Urothelium cell line (cell line): Measurements from ENCODE around the gene ARHGAP15.
A peak's percentile ranks its signal among the peaks of the same experiment; 100 is the strongest.

Source experiments
- DNase-seq: peaks from one replicate; pipeline ENCODE4 v3.0.0; 2011; ENCODE audit warnings: low spot score, mixed read lengths
- FAIRE-seq: peaks from 2 replicates; lab custom pipeline; 2011; peaks lifted over from hg19 to GRCh38; lab: Jason Lieb, UNC

Gene ARHGAP15

DNA sequence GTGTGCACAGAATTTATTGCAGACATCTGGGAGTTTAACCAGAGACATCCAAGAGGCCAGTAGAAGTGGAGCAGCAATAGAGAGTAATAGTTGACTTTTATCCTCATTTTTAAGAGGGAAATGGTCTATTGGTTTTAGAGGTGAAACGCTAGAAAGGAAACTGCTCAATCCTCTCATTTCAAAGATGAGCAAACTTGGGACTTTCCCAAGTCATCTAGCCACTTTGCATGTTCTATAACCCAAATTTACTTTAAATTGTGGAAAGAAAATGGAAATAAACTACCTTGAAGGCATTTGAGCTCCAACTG lies 601.7 kb downstream of the ARHGAP15 start:
- DNase-seq (no peak), FAIRE-seq (no peak)

- DNase-seq (peak; percentile 25), FAIRE-seq (no peak)
Measured at GRCh38 chr2:143732076-143732475, 602.9 kb downstream of the ARHGAP15 start.

- no peak for FAIRE-seq
Measured at GRCh38 chr2:143732871-143733270, 603.7 kb downstream of the ARHGAP15 start.

DNA sequence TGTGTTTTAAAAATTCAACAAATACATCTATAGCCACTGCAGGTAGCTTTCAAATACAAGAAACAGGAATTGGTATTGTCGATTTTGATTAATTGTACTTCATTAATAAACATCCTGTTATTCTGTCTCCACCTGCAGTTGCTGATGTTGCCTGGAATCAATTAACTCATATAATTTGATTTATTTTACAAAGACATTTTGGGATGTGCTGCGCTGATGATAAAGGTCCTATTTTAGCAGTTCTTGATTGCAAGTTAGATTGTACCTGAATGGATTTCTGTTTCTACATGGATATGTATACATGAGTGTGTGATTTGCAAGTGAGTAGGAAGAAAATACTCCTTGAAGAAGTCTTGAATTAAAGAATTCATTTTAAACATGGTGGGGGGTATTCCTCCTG lies 605.3 kb downstream of the ARHGAP15 start:
- FAIRE-seq: no peak
- DNase-seq: no peak

More at GRCh38 chr2:143732871-143733270, 603.7 kb downstream of the ARHGAP15 start:
- DNase-seq: no peak

GRCh38 chr2:143736904-143737303 lies 607.7 kb downstream of the ARHGAP15 start:
- FAIRE-seq: no peak
- no peak for DNase-seq

GRCh38 chr2:143740431-143740830 lies 611.2 kb downstream of the ARHGAP15 start:
- FAIRE-seq: no peak
- DNase-seq: no peak

GRCh38 chr2:143741205-143741604 lies 612.0 kb downstream of the ARHGAP15 start:
- FAIRE-seq: no peak
- no peak for DNase-seq

GRCh38 chr2:143742581-143742980 lies 613.4 kb downstream of the ARHGAP15 start:
- no peak for FAIRE-seq
- DNase-seq: no peak

DNA sequence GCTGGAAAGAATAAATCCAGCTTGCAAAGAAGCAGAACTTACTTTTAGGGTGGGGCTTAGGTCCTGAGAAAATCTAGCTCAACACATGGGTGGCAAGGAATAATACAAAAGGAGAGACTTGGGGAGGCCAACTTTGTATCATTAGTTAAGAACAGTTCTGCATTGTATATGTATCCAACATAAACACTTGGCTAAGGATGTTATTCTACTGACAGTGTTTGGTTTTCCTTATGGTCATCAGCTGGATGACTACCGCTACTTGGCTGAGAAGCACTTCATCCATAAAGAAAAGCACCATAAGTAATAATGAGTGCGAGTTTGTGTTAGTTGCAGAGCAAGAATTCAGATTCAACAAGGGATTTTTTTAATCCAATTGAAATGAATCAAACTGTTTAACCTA lies 614.9 kb downstream of the ARHGAP15 start:
- no peak for FAIRE-seq

GRCh38 chr2:143745060-143745459 lies 615.8 kb downstream of the ARHGAP15 start:
- DNase-seq (peak; percentile 35), FAIRE-seq (no peak)

More for the DNA sequence above, 614.9 kb downstream of the ARHGAP15 start:
- DNase-seq: no peak

DNA sequence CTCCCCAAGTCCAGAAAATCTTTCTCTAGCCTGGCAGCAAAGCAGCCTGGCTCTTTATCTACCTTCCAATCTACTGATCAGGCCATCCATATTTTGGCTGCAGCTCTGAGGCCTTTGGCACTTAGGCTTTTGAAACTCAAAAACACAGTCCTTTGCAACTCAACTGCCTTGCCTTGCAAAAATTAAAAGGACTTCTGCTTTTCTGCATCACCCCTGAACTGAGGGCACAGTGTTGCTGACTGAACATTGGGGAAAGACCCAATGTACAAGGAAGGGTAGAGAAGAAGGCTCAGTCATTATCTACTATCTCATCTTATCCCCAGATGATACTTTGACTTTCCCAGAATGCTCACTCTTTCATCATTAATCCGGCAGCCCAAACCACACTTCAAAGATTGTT lies 625.5 kb downstream of the ARHGAP15 start:
- DNase-seq (no peak), FAIRE-seq (no peak)

DNA sequence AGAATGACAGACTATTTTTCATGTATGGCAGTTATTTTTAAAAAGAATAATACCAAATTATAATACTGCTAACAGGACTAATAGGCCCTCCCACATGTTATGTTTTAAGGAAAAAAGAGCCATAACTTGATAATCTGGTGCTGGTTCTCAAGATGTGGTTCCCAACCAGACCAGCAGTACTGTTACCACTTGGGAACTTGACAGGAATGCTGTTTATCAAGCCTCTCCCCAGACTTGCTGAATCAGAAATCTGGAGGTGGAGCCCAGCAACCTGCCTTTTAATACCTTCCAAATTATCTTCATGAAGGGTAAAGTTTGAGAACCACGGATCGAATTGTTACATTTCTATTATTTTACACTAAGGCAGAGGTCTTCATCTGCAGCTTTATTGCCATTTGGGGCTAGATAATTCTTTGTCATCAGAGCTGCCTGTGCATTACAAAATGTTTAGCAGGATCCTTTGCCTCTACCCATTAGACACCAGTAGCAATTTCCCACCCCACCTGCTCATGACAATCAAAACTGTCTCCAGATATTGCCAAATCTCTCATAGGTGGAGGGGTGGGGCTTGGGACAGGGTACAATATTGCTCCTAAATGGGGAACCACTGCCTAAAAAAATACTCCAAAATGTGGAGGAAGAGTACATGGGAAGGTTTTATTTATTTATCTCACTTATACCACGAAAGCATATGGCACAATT lies 629.6 kb downstream of the ARHGAP15 start:
- FAIRE-seq (no peak), DNase-seq (no peak)

DNA sequence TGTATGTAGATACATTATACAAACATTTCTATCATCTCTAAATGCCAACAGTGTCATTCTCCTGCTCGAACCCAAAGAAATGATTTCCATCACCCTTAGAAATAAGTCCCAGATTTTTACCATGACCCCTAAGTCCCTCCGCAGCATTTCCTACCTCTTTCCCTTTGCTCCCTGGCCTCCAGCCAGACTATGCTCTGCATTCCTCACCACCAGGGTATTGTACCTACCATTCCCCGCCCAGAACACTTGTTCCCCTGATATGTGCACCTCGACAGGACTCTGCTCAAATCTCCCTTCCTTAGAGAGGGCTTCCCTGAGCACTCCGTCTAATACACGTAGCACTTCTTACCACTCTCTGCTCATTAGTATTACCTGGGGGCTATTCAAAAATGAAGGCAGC lies 630.2 kb downstream of the ARHGAP15 start:
- FAIRE-seq (no peak), DNase-seq (no peak)

DNA sequence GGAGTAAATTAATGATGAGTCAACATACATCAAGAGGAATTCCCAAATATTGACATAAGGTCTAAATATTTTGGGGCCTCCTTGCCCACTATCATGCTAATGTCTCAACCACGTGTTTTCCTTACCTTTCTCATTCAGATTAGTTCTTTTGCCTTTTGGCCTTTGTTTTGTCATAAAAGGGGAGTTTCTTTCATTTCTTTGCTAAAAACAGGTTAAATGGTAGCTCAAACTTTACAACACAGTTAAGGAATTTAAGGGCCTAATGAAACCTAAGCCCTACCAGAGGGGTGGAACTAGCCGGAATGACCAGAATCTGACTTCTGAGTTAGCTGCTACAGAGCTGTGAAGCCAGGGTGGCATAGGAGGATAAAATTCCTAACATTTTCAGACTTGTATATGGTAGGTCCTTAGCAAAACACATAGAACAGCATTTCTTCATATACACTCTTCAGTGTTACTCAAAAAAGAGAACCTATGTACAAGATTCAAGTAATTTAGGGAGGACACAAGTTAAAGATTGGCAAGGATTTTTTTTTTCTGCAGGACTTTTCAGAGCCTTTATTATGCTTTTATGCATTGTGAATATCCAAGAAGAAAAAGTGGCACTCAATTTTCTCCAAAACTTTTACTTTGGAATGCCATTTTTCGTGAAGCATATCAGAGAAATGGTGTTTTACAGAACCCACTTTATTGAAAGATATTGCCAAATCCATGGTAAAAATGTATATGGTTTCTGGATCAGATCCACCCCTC lies 633.1 kb downstream of the ARHGAP15 start:
- FAIRE-seq: no peak
- DNase-seq: no peak

- no peak for FAIRE-seq
- no peak for DNase-seq
Measured at GRCh38 chr2:143764261-143764660, 635.0 kb downstream of the ARHGAP15 start.

DNA sequence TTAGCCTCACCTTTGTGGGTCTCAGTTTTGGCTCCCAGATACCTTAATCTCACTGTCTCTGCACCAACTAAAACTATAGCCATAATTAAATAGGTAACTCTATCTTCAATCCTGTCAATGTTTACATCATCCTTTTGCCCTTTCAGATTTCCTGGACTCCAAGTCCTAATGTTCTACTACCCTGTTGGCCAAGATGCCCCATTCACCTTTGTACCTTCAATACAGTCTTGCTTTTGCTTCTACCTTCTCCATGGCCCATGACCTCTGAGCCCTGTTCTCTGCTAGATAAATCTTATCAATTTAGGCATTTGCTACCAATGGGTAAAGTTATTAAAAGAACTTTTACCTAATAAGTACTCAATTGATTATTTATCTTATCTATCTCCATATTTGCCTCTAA lies 635.5 kb downstream of the ARHGAP15 start:
- no peak for FAIRE-seq
- no peak for DNase-seq

DNA sequence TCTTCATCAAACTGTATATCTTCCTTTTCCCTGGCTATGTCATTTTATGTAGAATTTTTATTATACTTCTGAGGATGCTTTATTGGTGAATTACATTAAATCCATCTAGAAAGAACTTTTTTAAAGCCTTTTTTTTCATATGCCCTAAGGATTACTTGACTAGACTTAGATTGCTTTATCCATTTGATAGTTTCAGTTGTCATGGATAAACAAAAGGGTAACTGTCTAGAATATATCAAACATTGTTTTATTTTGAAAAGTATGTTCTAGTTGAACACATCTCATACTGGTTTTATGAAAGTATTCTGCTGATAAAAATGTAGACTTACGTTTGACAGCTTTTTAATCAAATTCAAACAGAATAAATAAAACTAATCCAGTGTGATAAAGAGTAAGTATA lies 639.8 kb downstream of the ARHGAP15 start:
- FAIRE-seq: no peak

GRCh38 chr2:143771939-143772338 lies 642.7 kb downstream of the ARHGAP15 start:
- no peak for FAIRE-seq
- DNase-seq: no peak

More for the DNA sequence above, 639.8 kb downstream of the ARHGAP15 start:
- no peak for DNase-seq

- FAIRE-seq (no peak), DNase-seq (no peak)
Measured at GRCh38 chr2:143776526-143777297, 647.5 kb downstream of the ARHGAP15 start.

GRCh38 chr2:143779021-143779420 lies 649.8 kb downstream of the ARHGAP15 start:
- DNase-seq: no peak
- FAIRE-seq: no peak

GRCh38 chr2:143786026-143786765 lies 657.0 kb downstream of the ARHGAP15 start:
- FAIRE-seq: no peak

More at GRCh38 chr2:143786026-143786765, 657.0 kb downstream of the ARHGAP15 start:
- DNase-seq: no peak
